Natural killer cell (primary cell): ENCODE data around the gene ARHGDIA. TPM values are rescaled to one million over a fixed set of nuclear protein-coding genes. Genes with fewer than 3 reads are reported as not detected.

Experiments
- ATAC-seq, 3 donors: fragments of 150-1000 bp in 2 of 3; fragments of 200-7000 bp in 1 of 3; cut with Tn5 transposase; 1 replicate in 1 of 3; 2 replicates in 2 of 3; pipeline ENCODE4 v1.10.0; 2021; ENCODE audit warnings: mild to moderate bottlenecking in 2 of 3, moderate library complexity in 2 of 3
- DNase-seq, 2 donors: peaks; one replicate each; pipeline versions ENCODE4 v3.0.0 to v3.0.0-alpha.2; 2013 to 2021; ENCODE audit warnings: mixed read lengths in 1 of 2
- H3K27ac ChIP-seq: one replicate; pipeline ENCODE4 v1.5.1; 2013; ENCODE audit warnings: mild to moderate bottlenecking, low read length
- H3K27me3 ChIP-seq: one replicate; pipeline ENCODE4 v1.6.1; 2013; ENCODE audit warnings: low read length; ENCODE audit not compliant: control insufficient read depth, insufficient read depth
- H3K36me3 ChIP-seq: one replicate; pipeline ENCODE4 v1.6.1; 2013; ENCODE audit warnings: low read length; ENCODE audit not compliant: control insufficient read depth, insufficient read depth
- H3K4me1 ChIP-seq: one replicate; pipeline ENCODE4 v1.6.1; 2013; ENCODE audit warnings: low read length; ENCODE audit not compliant: control insufficient read depth, insufficient read depth
- H3K4me3 ChIP-seq: one replicate; pipeline ENCODE4 v1.5.1; 2013; ENCODE audit warnings: low read length
- H3K9me3 ChIP-seq: one replicate; pipeline ENCODE4 v1.6.1; 2013; ENCODE audit warnings: low read length; ENCODE audit not compliant: control insufficient read depth, insufficient read depth
- H3K27ac Mint-ChIP-seq, 2 donors: one replicate each; pipeline ENCODE4 v1.8.0; 2022; ENCODE audit warnings: mild to moderate bottlenecking in 2 of 2, mixed read lengths in 2 of 2, moderate library complexity in 1 of 2
- H3K27me3 Mint-ChIP-seq, 2 donors: one replicate each; pipeline ENCODE4 v1.8.0; 2022; ENCODE audit warnings: low read depth in 2 of 2, mixed read lengths in 2 of 2
- H3K36me3 Mint-ChIP-seq: one replicate; pipeline ENCODE4 v1.8.0; 2022; ENCODE audit warnings: mixed read lengths
- H3K4me1 Mint-ChIP-seq, 2 donors: one replicate each; pipeline ENCODE4 v1.8.0; 2022; ENCODE audit warnings: mixed read lengths in 2 of 2
- H3K4me3 Mint-ChIP-seq: one replicate; pipeline ENCODE4 v1.8.0; 2022; ENCODE audit warnings: mild to moderate bottlenecking, moderate library complexity, mixed read lengths
- H3K9me3 Mint-ChIP-seq, 2 donors: one replicate each; pipeline ENCODE4 v1.8.0; 2022; ENCODE audit warnings: mixed read lengths in 2 of 2
- WGBS: methylation state at CpG from one replicate; pipeline ENCODE4 v1.1.7; 2013; ENCODE audit warnings: missing lambda C conversion rate; ENCODE audit not compliant: insufficient coverage; 5-methylcytosine and 5-hydroxymethylcytosine counted together
- intact Hi-C: fragments of 100-400 bp; cut with micrococcal nuclease; formaldehyde crosslinking; loops from one replicate; pipeline ENCODE4 v1.14.2; 2022
- total RNA-seq, 4 donors: library from RNA; stranded (reverse); fragments of 120-200 nt in 1 of 4; gene quantifications; one replicate each; pipeline versions ENCODE4 v1.2.3 to v1.2.4, GENCODE V29; 2013 to 2022
- TF ChIP-seq, protein P1 (sequence below): fragments of 200-600 bp; IDR thresholded peaks from one replicate; pipeline ENCODE4 v1.8.0; 2022; ENCODE audit warnings: antibody characterized with exemption

ARHGDIA gene
- total RNA-seq, 3 donors from 2014 or later (not counting 1 experiment from before 2014, with no cell fraction given), result 600 to 824 (median 689) TPM

DNA sequence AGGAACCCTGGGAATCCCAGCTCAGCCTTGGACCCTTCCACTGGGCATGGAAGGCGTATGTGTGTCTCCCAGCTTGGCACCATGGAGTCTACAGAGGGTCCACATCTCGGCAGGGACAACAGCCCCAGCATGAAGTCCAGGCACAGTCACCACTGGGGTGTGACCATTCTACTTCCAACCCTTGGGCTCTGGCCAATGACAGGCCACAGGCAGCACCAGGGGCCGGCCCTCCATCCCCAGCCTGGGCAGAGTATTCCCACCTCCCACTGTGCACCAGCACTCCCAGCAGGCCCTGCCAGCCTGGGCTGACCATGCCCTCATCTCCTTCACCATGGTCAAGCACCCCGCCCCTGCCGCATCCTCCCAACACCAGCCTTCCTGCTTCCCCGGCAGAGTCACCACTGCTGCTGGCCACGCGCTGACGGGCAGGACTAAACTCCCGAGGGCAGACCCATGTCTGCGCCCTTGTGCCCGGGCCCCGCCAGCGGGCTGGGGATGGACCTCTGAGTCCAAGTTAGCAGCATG, 26.7 kb downstream of the ARHGDIA start:
- no peaks in the 10 kb centered on the region for H3K9me3 ChIP-seq
- no peaks in the 10 kb centered on the region for H3K4me1 ChIP-seq
- Mint-ChIP-seq H3K9me3 (no peaks in the 10 kb centered on the region), H3K27me3 (no peaks in the 10 kb centered on the region), H3K27ac (peak overlapping the region in 1 of 2 donors; percentile 66), H3K4me1 (no peaks in the 10 kb centered on the region), H3K36me3 (no peaks in the 10 kb centered on the region), H3K4me3 (no peak overlapping the region)
- 97% methylated on average over 14 of the region's 14 CpGs for WGBS
- intact Hi-C loops, result no loop called here
- peak in 1 of 3 donors; percentile 15 for ATAC-seq
- TF ChIP-seq, protein P1, sequence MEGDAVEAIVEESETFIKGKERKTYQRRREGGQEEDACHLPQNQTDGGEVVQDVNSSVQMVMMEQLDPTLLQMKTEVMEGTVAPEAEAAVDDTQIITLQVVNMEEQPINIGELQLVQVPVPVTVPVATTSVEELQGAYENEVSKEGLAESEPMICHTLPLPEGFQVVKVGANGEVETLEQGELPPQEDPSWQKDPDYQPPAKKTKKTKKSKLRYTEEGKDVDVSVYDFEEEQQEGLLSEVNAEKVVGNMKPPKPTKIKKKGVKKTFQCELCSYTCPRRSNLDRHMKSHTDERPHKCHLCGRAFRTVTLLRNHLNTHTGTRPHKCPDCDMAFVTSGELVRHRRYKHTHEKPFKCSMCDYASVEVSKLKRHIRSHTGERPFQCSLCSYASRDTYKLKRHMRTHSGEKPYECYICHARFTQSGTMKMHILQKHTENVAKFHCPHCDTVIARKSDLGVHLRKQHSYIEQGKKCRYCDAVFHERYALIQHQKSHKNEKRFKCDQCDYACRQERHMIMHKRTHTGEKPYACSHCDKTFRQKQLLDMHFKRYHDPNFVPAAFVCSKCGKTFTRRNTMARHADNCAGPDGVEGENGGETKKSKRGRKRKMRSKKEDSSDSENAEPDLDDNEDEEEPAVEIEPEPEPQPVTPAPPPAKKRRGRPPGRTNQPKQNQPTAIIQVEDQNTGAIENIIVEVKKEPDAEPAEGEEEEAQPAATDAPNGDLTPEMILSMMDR, result no peak
- no peak for DNase-seq
- no peaks in the 10 kb centered on the region for H3K27me3 ChIP-seq
- peaks cover 55% of the 10 kb centered on the region for H3K36me3 ChIP-seq
- no peak overlapping the region for H3K4me3 ChIP-seq
- no peak overlapping the region for H3K27ac ChIP-seq

DNA sequence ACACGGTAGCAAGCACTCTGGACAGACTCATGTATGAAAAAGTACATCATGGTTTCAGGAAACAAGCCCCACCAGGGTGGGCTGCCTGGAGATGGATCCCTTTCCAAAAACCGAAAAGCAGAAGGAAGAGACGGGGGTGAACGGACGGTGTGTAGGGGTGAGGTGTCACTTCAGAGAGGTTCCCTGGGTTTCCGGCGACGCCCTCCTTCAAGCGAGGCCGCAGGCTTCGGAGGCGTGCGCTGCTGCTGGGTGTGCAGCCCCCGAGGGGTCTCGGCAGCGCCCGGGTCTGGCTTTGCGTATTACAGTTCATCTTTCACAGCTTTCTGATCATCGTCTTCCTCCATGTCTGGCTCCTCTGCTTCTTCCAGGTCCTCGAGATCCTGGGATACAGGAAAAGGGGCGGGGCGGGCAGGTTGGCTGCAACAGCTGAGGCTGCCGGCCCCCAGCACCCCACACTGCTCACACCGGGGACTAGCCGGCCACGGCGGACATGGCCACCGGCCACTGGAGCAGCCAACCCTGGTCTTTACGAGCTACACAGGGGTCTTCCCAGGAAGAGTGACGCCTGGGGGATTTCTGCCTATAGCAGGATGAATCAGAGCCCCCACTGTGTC, 27.3 kb downstream of the ARHGDIA start:
- WGBS, result 94% methylated on average over 30 of the region's 30 CpGs
- TF ChIP-seq, protein P1, result no peak
- no peak overlapping the region for H3K4me3 ChIP-seq
- Mint-ChIP-seq H3K27ac (no peak overlapping the region), H3K4me3 (no peak overlapping the region), H3K36me3 (no peaks in the 10 kb centered on the region), H3K9me3 (no peaks in the 10 kb centered on the region), H3K27me3 (no peaks in the 10 kb centered on the region), H3K4me1 (no peaks in the 10 kb centered on the region)
- peaks cover 55% of the 10 kb centered on the region for H3K36me3 ChIP-seq
- ATAC-seq (no peak), DNase-seq (no peak)
- intact Hi-C loops, result no loop called here
- no peak overlapping the region for H3K27ac ChIP-seq
- no peaks in the 10 kb centered on the region for H3K4me1 ChIP-seq
- H3K9me3 ChIP-seq, result no peaks in the 10 kb centered on the region
- no peaks in the 10 kb centered on the region for H3K27me3 ChIP-seq

DNA sequence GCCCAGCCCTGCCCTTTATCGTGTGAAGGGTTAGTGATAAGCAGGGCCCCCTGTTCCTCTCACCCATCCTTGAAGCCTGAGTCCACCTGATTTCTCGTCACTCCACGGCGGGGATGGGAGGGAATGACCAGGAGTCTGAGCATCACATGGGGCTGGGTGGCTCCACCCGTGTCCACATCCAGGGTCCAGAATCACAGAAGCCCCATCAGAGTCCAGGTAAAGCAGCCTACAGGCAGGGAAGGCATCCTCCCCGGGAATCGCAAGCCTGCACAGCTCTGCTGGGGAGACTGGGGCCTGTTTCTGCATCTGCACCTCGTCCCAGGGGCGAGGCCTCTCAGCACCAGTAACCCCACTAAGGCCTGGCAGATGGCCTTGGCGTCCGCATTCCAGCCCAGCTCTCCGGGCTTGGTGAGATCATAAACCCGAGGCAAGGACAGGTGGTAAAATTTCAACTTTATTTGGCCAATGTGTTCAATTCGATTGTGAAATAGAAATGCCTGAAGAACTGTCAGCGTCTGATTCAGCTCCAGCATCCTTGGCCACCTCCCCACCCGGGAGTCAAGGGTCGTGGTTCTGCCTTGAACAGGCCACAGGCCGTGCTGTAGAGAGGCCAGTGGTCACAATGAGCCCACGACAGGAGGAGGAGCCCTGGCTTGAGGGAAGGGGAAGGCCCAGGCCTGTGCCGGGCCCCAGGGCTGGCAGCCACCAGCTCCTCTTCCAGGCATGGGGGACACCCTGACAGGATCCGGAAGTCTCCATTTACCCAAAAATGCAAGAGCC, 28.2 kb downstream of the ARHGDIA start:
- Histone ChIP-seq H3K27me3 (no peaks in the 10 kb centered on the region), H3K36me3 (peaks cover 52% of the 10 kb centered on the region), H3K4me1 (no peaks in the 10 kb centered on the region), H3K27ac (no peak overlapping the region), H3K4me3 (no peak overlapping the region), H3K9me3 (no peaks in the 10 kb centered on the region)
- H3K4me1 Mint-ChIP-seq, result no peaks in the 10 kb centered on the region
- H3K4me3 Mint-ChIP-seq, result no peak overlapping the region
- WGBS, result 87% methylated on average over 21 of the region's 21 CpGs
- TF ChIP-seq, protein P1, result no peak
- no peaks in the 10 kb centered on the region for H3K9me3 Mint-ChIP-seq
- no peaks in the 10 kb centered on the region for H3K27me3 Mint-ChIP-seq
- intact Hi-C loops, result no loop called here
- DNase-seq, result no peak
- no peaks in the 10 kb centered on the region for H3K36me3 Mint-ChIP-seq
- ATAC-seq, result no peak
- no peak overlapping the region for H3K27ac Mint-ChIP-seq
